HUDEP-2 (cell line): ENCODE data around the gene PSMC6.
"Not testable (repeated sequence)": the region's sequence is repeated elsewhere in the genome, so short reads cannot be mapped to it uniquely, and the experiment has no call there.

ENCODE experiments used
- DNase-seq, 76 experiments: peaks; one replicate each; lab custom pipeline; 2025; ENCODE audit not compliant: unreplicated experiment in 76 of 76; lab: John Stamatoyannopoulos, UW

Gene PSMC6

GRCh38 chr14:52711666-52712065 lies 4.7 kb downstream of the PSMC6 start:
- DNase-seq = no peak

- no peak for DNase-seq
Measured at GRCh38 chr14:52716155-52716554, 9.2 kb downstream of the PSMC6 start.

GRCh38 chr14:52723514-52724359 lies 16.7 kb downstream of the PSMC6 start:
- no peak for DNase-seq

GRCh38 chr14:52724360-52724644 lies 17.3 kb downstream of the PSMC6 start:
- no peak for DNase-seq

GRCh38 chr14:52727509-52727908 lies 20.5 kb downstream of the PSMC6 start:
- not testable (repeated sequence) for DNase-seq

GRCh38 chr14:52729035-52729434 lies 22.0 kb downstream of the PSMC6 start:
- DNase-seq = not testable (repeated sequence)

GRCh38 chr14:52729585-52729924 lies 22.6 kb downstream of the PSMC6 start:
- no peak for DNase-seq

GRCh38 chr14:52729925-52730708 lies 23.1 kb downstream of the PSMC6 start, which contains the start of gene STYX:
Gene STYX (plus strand): TSS chr14:52730166. CDS start chr14:52730475, 309 bp downstream.
- DNase-seq = peak in 75 of 76 experiments; percentile 48 to 99 (median 98)

- DNase-seq = peak in 5 of 76 experiments; percentile 2 to 44 (median 28)
Measured at GRCh38 chr14:52730709-52731111, 23.7 kb downstream of the PSMC6 start.

- DNase-seq = no peak
Measured at GRCh38 chr14:52733824-52734223, 26.8 kb downstream of the PSMC6 start.

GRCh38 chr14:52735921-52736489 lies 29.0 kb downstream of the PSMC6 start:
- DNase-seq = peak in 2 of 76 experiments; percentile 10 to 16

- peak in 9 of 76 experiments; percentile 8 to 65 (median 33) for DNase-seq
Measured at GRCh38 chr14:52738409-52738808, 31.4 kb downstream of the PSMC6 start.

- no peak for DNase-seq
Measured at GRCh38 chr14:52740751-52741150, 33.8 kb downstream of the PSMC6 start.

GRCh38 chr14:52741865-52742264 lies 34.9 kb downstream of the PSMC6 start:
- DNase-seq = no peak

- DNase-seq = no peak
Measured at GRCh38 chr14:52748647-52749292, 41.8 kb downstream of the PSMC6 start.

- no peak for DNase-seq
Measured at GRCh38 chr14:52755607-52756316, 48.8 kb downstream of the PSMC6 start.

GRCh38 chr14:52759145-52759544 lies 52.1 kb downstream of the PSMC6 start:
- DNase-seq = no peak

GRCh38 chr14:52762923-52763322 lies 55.9 kb downstream of the PSMC6 start:
- not testable (repeated sequence) for DNase-seq

GRCh38 chr14:52767058-52767833 lies 60.2 kb downstream of the PSMC6 start:
- no peak for DNase-seq

- DNase-seq = no peak
Measured at GRCh38 chr14:52769887-52770286, 62.9 kb downstream of the PSMC6 start.
